PFSK-1 (cell line): ENCODE results near the gene TCF4.

Experiments used
- FOXP2 ChIP-seq: optimal IDR thresholded peaks from 2 replicates; pipeline ENCODE3; 2011; ENCODE audit warnings: borderline replicate concordance, control low read depth, inconsistent platforms; ENCODE audit not compliant: insufficient read depth; ENCODE audit errors: extremely low read length, extremely low read depth
- POLR2AphosphoS5 ChIP-seq: IDR thresholded peaks from 2 replicates; pipeline ENCODE4 v1.6.1; 2012; ENCODE audit warnings: low read depth, mild to moderate bottlenecking, control low read depth, low read length, moderate library complexity
- REST ChIP-seq, 2 experiments: IDR thresholded peaks; 2 replicates each; pipeline versions ENCODE4 v1.6.1 to v1.8.0; 2011 to 2012; ENCODE audit warnings: low read depth in 2 of 2, low read length in 2 of 2, control low read depth in 1 of 2, inconsistent platforms in 1 of 2, mild to moderate bottlenecking in 1 of 2, moderate library complexity in 1 of 2; ENCODE audit not compliant: insufficient read depth in 1 of 2
- SIN3A ChIP-seq: IDR thresholded peaks from 2 replicates; pipeline ENCODE4 v1.6.1; 2012; ENCODE audit warnings: mild to moderate bottlenecking, low read length, moderate library complexity, borderline replicate concordance; ENCODE audit not compliant: insufficient read depth
- TAF1 ChIP-seq: IDR thresholded peaks from 2 replicates; pipeline ENCODE4 v1.6.1; 2012; ENCODE audit warnings: low read length, control low read depth, borderline replicate concordance; ENCODE audit not compliant: insufficient read depth

Gene TCF4

DNA sequence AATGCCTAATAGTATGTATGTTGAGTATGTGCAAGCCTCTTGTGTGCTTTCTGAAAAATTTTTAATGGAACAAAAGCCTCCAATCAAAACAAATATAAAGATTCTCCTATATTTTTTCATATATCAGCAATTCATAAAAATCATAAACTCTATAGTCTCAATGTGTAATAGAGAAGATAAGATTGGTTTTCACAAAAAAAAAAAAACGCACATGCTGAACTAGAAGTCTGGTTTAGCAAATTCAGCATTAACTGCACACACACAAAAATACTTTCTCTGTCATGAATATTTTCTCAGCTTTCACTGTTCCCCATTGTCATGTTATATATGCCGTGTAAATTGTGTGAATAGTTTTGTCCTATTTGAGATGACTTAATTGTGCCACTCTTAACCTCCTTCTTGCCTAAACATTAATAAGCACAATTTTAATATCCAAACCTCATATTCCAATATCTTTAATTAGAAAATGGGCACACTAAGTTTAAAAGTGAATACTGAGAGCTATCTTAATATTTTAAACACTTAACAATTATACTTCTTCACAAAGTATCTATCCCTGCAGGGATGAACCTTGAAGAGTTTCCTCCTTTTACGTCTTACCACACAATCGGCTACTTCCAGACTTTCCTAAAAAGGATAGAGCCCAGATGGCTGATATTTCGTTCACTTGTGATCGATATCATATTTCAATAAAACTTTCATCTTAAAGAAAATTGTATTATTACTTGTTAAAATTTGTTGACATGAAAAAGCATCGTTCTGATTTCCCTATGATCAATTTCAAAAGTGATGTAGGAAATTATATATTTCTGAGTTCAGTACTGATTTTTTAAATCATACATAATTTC, 242.7 kb downstream of the TCF4 start:
- no peak for TF ChIP-seq POLR2AphosphoS5
- no peak for TF ChIP-seq FOXP2
- no peak for TF ChIP-seq SIN3A
- no peak for TF ChIP-seq TAF1
- no peak for TF ChIP-seq REST (IDR thresholded peaks at IDR 0.05; ENCODE audit: insufficient read depth in 1 of 2, low read depth in 2 of 2, low read length in 2 of 2)

GRCh38 chr18:55343396-55344073, 244.5 kb downstream of the TCF4 start:
- no peak for TF ChIP-seq SIN3A
- TF ChIP-seq TAF1: no peak
- no peak for TF ChIP-seq POLR2AphosphoS5
- TF ChIP-seq FOXP2: no peak
- no peak for TF ChIP-seq REST (IDR thresholded peaks at IDR 0.05; ENCODE audit: insufficient read depth in 1 of 2, low read depth in 2 of 2, low read length in 2 of 2)

- TF ChIP-seq REST (IDR thresholded peaks at IDR 0.05; ENCODE audit: insufficient read depth in 1 of 2, low read depth in 2 of 2, low read length in 2 of 2): no peak
- no peak for TF ChIP-seq POLR2AphosphoS5
- no peak for TF ChIP-seq FOXP2
- no peak for TF ChIP-seq TAF1
- no peak for TF ChIP-seq SIN3A
Observed at GRCh38 chr18:55340998-55341397, 247.0 kb downstream of the TCF4 start.

GRCh38 chr18:55339990-55340389, 248.0 kb downstream of the TCF4 start:
- no peak for TF ChIP-seq POLR2AphosphoS5
- TF ChIP-seq FOXP2: no peak
- TF ChIP-seq REST (IDR thresholded peaks at IDR 0.05; ENCODE audit: insufficient read depth in 1 of 2, low read depth in 2 of 2, low read length in 2 of 2): no peak
- no peak for TF ChIP-seq TAF1
- TF ChIP-seq SIN3A: no peak
